ENCODE data around the gene NR2F2. TPM values are rescaled to one million over a fixed set of nuclear protein-coding genes. Genes with fewer than 3 reads are reported as not detected.

Gene NR2F2
- total RNA-seq, 1 experiment from 2014 or later: 72.1 TPM

- Histone ChIP-seq H3K9me2 (ENCODE audit: insufficient read depth) (no peaks in the 10 kb centered on the region), H2AFZ (peak overlapping the region; percentile 69), H3K27ac (peak overlapping the region; percentile 91), H3K9me3 (ENCODE audit: insufficient read depth, low read depth) (no peaks in the 10 kb centered on the region), H3K27me3 (ENCODE audit: insufficient read depth, low read depth) (no peaks in the 10 kb centered on the region), H3K79me2 (ENCODE audit: low read depth) (peaks cover 76% of the 10 kb centered on the region), H3F3A (ENCODE audit: insufficient read depth, low read depth) (peaks cover 37% of the 10 kb centered on the region), H3K4me1 (replicated peaks; ENCODE audit: insufficient read depth) (peaks cover 36% of the 10 kb centered on the region), H3K4me2 (peak overlapping the region; percentile 86), H3K36me3 (ENCODE audit: low read depth) (0 out of 2 replicates have a peak, but pooled peaks cover 6% of the 10 kb centered on the region), H4K20me1 (ENCODE audit: insufficient read depth) (peaks cover 8% of the 10 kb centered on the region), H3K4me3 (peak overlapping the region; percentile 73)
- TF ChIP-seq CTCF (conservative IDR thresholded peaks at IDR 0.05) (no peak), EZH2 (IDR thresholded peaks at IDR 0.05; ENCODE audit: low read depth) (no peak)
- intact Hi-C loops (cut with micrococcal nuclease; ENCODE audit: unreplicated experiment): loop anchor here (5.0 to 10.0 kb wide), 4 partner anchors 212 to 767 kb away; no protein-coding TSS in a partner anchor
- POLR2A ChIA-PET (ENCODE audit: unreplicated experiment): interaction anchor here (0.5 to 0.6 kb wide), 2 partner anchors 130 to 425 kb away, joined by 4 to 7 read pairs; no protein-coding TSS in a partner anchor
- no peak for DNase-seq
- CTCF ChIA-PET: interaction anchor here (0.6 kb wide), 1 partner anchor 1077 kb away, joined by 6 read pairs; no protein-coding TSS in a partner anchor
- BruUV-seq (replicated peaks): no TSS peak
These were observed 1.0 kb upstream of the NR2F2 start for GRCh38 chr15:96329403-96329981.

- Histone ChIP-seq H3K4me2 (peak overlapping the region; percentile 86), H3F3A (ENCODE audit: insufficient read depth, low read depth) (peaks cover 32% of the 10 kb centered on the region), H3K79me2 (ENCODE audit: low read depth) (peaks cover 81% of the 10 kb centered on the region), H3K9me2 (ENCODE audit: insufficient read depth) (no peaks in the 10 kb centered on the region), H3K27ac (peak overlapping the region; percentile 91), H3K9me3 (ENCODE audit: insufficient read depth, low read depth) (no peaks in the 10 kb centered on the region), H3K27me3 (ENCODE audit: insufficient read depth, low read depth) (no peaks in the 10 kb centered on the region), H3K4me1 (replicated peaks; ENCODE audit: insufficient read depth) (peaks cover 36% of the 10 kb centered on the region), H4K20me1 (ENCODE audit: insufficient read depth) (peaks cover 14% of the 10 kb centered on the region), H2AFZ (peak overlapping the region; percentile 69), H3K4me3 (peak overlapping the region; percentile 73), H3K36me3 (ENCODE audit: low read depth) (0 out of 2 replicates have a peak, but pooled peaks cover 6% of the 10 kb centered on the region)
- TF ChIP-seq CTCF (conservative IDR thresholded peaks at IDR 0.05) (no peak), EZH2 (IDR thresholded peaks at IDR 0.05; ENCODE audit: low read depth) (no peak)
- POLR2A ChIA-PET (ENCODE audit: unreplicated experiment): interaction anchor here (0.5 to 1.6 kb wide), 6 partner anchors 54 to 425 kb away, joined by 3 to 11 read pairs (median 6); no protein-coding TSS in a partner anchor
- CTCF ChIA-PET: no interaction called here
- no TSS peak for BruUV-seq (replicated peaks)
- DNase-seq: peak in 1 of 2 experiments; percentile 53
- intact Hi-C loops (cut with micrococcal nuclease; ENCODE audit: unreplicated experiment): loop anchor here (1.0 kb wide), 2 partner anchors 277 to 458 kb away; no protein-coding TSS in a partner anchor
These were observed 443 bp upstream of the NR2F2 start for GRCh38 chr15:96330064-96330449.

- peaks cover 44% of the 10 kb centered on the region for H3K4me1 ChIP-seq (replicated peaks; ENCODE audit: insufficient read depth)
- TF ChIP-seq CTCF (conservative IDR thresholded peaks at IDR 0.05) (no peak), EZH2 (IDR thresholded peaks at IDR 0.05; ENCODE audit: low read depth) (no peak)
- H3K27ac ChIP-seq: peak overlapping the region; percentile 88
- H3K79me2 ChIP-seq (ENCODE audit: low read depth): peaks cover 90% of the 10 kb centered on the region
- peaks cover 19% of the 10 kb centered on the region; the same call in 1 of the 2 replicates for H3F3A ChIP-seq (ENCODE audit: insufficient read depth, low read depth)
- ChIA-PET CTCF (interaction anchor here (0.7 kb wide), 2 partner anchors 1072 to 1660 kb away, joined by 9 to 12 read pairs; no protein-coding TSS in a partner anchor), POLR2A (ENCODE audit: unreplicated experiment) (interaction anchor here (0.6 to 1.6 kb wide), 5 partner anchors 56 to 459 kb away, joined by 4 to 17 read pairs (median 11); no protein-coding TSS in a partner anchor)
- peak overlapping the region; percentile 63; the same call in 1 of the 2 replicates for H2AFZ ChIP-seq
- DNase-seq: no peak
- peaks cover 16% of the 10 kb centered on the region; the same call in 1 of the 2 replicates for H3K36me3 ChIP-seq (ENCODE audit: low read depth)
- intact Hi-C loops (cut with micrococcal nuclease; ENCODE audit: unreplicated experiment): no loop called here
- no peaks in the 10 kb centered on the region for H3K9me3 ChIP-seq (ENCODE audit: insufficient read depth, low read depth)
- H3K4me3 ChIP-seq: peak overlapping the region; percentile 90
- H3K9me2 ChIP-seq (ENCODE audit: insufficient read depth): no peaks in the 10 kb centered on the region
- TSS peak; percentile 9 for BruUV-seq (replicated peaks)
- H3K27me3 ChIP-seq (ENCODE audit: insufficient read depth, low read depth): no peaks in the 10 kb centered on the region
- H3K4me2 ChIP-seq: peak overlapping the region; percentile 94
- peaks cover 26% of the 10 kb centered on the region for H4K20me1 ChIP-seq (ENCODE audit: insufficient read depth)
These were observed 844 bp downstream of the NR2F2 start for GRCh38 chr15:96331144-96331944.
